Astrocyte of the hippocampus (primary cell): ENCODE results near the gene SPPL3.
"Not testable (repeated sequence)": the region's sequence is repeated elsewhere in the genome, so short reads cannot be mapped to it uniquely, and the experiment has no call there.

Experiments used
- DNase-seq: peaks from one replicate; pipeline ENCODE4 v3.0.0; 2011; ENCODE audit warnings: low read depth, low spot score

Gene SPPL3

GRCh38 chr12:120904197-120904773, at the start of gene SPPL3:
Gene SPPL3 (minus strand): TSS chr12:120904358. CDS start chr12:120903867, 491 bp downstream.
- peak; percentile 97 for DNase-seq

- no peak for DNase-seq
Measured at GRCh38 chr12:120950807-120951206, 46.6 kb upstream of the SPPL3 start.

- not testable (repeated sequence) for DNase-seq
Measured at GRCh38 chr12:120950260-120950799, 46.2 kb upstream of the SPPL3 start.

GRCh38 chr12:120945516-120945915, 41.4 kb upstream of the SPPL3 start:
- not testable (repeated sequence) for DNase-seq

GRCh38 chr12:120944645-120945217, 40.6 kb upstream of the SPPL3 start:
- DNase-seq, result peak; percentile 47

GRCh38 chr12:120943482-120943881, 39.3 kb upstream of the SPPL3 start:
- no peak for DNase-seq

GRCh38 chr12:120941846-120942405, 37.8 kb upstream of the SPPL3 start:
- no peak for DNase-seq

- DNase-seq, result no peak
Measured at GRCh38 chr12:120941412-120941811, 37.3 kb upstream of the SPPL3 start.

GRCh38 chr12:120940799-120941198, 36.6 kb upstream of the SPPL3 start:
- DNase-seq, result peak; percentile 13

GRCh38 chr12:120940006-120940405, 35.8 kb upstream of the SPPL3 start:
- no peak for DNase-seq

- no peak for DNase-seq
Measured at GRCh38 chr12:120939523-120939922, 35.4 kb upstream of the SPPL3 start.

GRCh38 chr12:120938496-120938895, 34.3 kb upstream of the SPPL3 start:
- no peak for DNase-seq

GRCh38 chr12:120936197-120936596, 32.0 kb upstream of the SPPL3 start:
- no peak for DNase-seq

GRCh38 chr12:120933786-120934185, 29.6 kb upstream of the SPPL3 start:
- DNase-seq, result no peak

- DNase-seq, result no peak
Measured at GRCh38 chr12:120932956-120933526, 28.9 kb upstream of the SPPL3 start.

- no peak for DNase-seq
Measured at GRCh38 chr12:120932058-120932457, 27.9 kb upstream of the SPPL3 start.

- DNase-seq, result no peak
Measured at GRCh38 chr12:120930032-120930431, 25.9 kb upstream of the SPPL3 start.

GRCh38 chr12:120928864-120929652, 24.9 kb upstream of the SPPL3 start:
- no peak for DNase-seq

GRCh38 chr12:120925740-120926563, 21.8 kb upstream of the SPPL3 start:
- no peak for DNase-seq

- no peak for DNase-seq
Measured at GRCh38 chr12:120922279-120922678, 18.1 kb upstream of the SPPL3 start.

GRCh38 chr12:120921637-120922036, 17.5 kb upstream of the SPPL3 start:
- DNase-seq, result no peak
